PC-3 (cell line): ENCODE results near the gene PARD6A.

ENCODE experiments used
- EZH2 ChIP-seq: fragments of 300-600 bp; sonication (generic); IDR thresholded peaks from one replicate; pipeline ENCODE4 v1.6.1; 2017; ENCODE audit warnings: antibody characterized with exemption, mild to moderate bottlenecking, low read length; ENCODE audit not compliant: unreplicated experiment
- EZH2phosphoT487 ChIP-seq: fragments of 300-600 bp; sonication (generic); IDR thresholded peaks from 2 replicates; pipeline ENCODE4 v1.6.1; 2018; ENCODE audit warnings: mild to moderate bottlenecking, antibody characterized with exemption, low read length, borderline replicate concordance
- TF ChIP-seq, protein P1 (sequence below): fragments of 300-600 bp; sonication (generic); conservative IDR thresholded peaks from 2 replicates; pipeline ENCODE4 v1.5.1; 2017; ENCODE audit warnings: antibody characterized with exemption, low read depth, mild to moderate bottlenecking, low read length

DNA sequence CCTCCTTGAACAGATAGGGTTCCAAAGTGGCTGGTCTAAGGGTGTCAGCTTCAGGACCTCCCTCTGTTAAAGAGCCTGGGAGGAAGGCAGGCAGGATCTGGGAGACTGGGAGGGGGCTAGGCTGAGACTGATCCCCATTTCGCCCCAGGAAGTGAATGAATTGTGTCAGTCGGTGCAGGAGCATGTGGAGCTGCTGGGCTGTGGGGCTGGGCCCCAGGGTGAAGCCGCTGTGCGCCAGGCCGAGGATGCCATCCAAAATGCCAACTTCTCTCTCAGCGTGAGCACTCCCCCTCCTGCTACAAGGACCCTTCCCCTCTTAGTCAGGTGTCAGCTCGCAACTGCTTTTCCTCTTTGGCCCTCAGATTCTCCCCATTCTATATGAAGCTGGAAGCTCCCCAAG, 9.7 kb upstream of the PARD6A start:
- TF ChIP-seq, protein P1, sequence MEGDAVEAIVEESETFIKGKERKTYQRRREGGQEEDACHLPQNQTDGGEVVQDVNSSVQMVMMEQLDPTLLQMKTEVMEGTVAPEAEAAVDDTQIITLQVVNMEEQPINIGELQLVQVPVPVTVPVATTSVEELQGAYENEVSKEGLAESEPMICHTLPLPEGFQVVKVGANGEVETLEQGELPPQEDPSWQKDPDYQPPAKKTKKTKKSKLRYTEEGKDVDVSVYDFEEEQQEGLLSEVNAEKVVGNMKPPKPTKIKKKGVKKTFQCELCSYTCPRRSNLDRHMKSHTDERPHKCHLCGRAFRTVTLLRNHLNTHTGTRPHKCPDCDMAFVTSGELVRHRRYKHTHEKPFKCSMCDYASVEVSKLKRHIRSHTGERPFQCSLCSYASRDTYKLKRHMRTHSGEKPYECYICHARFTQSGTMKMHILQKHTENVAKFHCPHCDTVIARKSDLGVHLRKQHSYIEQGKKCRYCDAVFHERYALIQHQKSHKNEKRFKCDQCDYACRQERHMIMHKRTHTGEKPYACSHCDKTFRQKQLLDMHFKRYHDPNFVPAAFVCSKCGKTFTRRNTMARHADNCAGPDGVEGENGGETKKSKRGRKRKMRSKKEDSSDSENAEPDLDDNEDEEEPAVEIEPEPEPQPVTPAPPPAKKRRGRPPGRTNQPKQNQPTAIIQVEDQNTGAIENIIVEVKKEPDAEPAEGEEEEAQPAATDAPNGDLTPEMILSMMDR, result no peak
- TF ChIP-seq EZH2 (no peak), EZH2phosphoT487 (no peak)
